GM23248 (cell line): ENCODE measurements around the gene NACC2. TPM values are rescaled to one million over a fixed set of nuclear protein-coding genes. Genes with fewer than 3 reads are reported as not detected.
A peak's percentile ranks its signal among the peaks of the same experiment; 100 is the strongest.

ENCODE experiments used
- DNase-seq: peaks from one replicate; pipeline ENCODE4 v3.0.0-alpha.2; 2015
- H2AFZ ChIP-seq: fragments of 200-600 bp; sonication (generic); 2 replicates; pipeline ENCODE4 v1.6.1; 2016; ENCODE audit warnings: antibody characterized with exemption
- H3F3A ChIP-seq: fragments of 200-600 bp; sonication (generic); 2 replicates; pipeline ENCODE4 v1.6.1; 2016; ENCODE audit warnings: mild to moderate bottlenecking, antibody characterized with exemption, mixed run types; ENCODE audit not compliant: insufficient read depth
- H3K27ac ChIP-seq: fragments of 200-600 bp; sonication (generic); 2 replicates; pipeline ENCODE4 v1.5.1; 2016; ENCODE audit warnings: mild to moderate bottlenecking
- H3K27me3 ChIP-seq: fragments of 200-600 bp; sonication (generic); replicated peaks from 2 replicates; pipeline ENCODE4 v1.6.1; 2016; ENCODE audit warnings: mild to moderate bottlenecking; ENCODE audit not compliant: insufficient read depth
- H3K36me3 ChIP-seq: fragments of 200-600 bp; sonication (generic); 2 replicates; pipeline ENCODE4 v1.6.1; 2016; ENCODE audit warnings: low read depth, mild to moderate bottlenecking
- H3K4me1 ChIP-seq: fragments of 200-600 bp; sonication (generic); 2 replicates; pipeline ENCODE4 v1.6.1; 2016; ENCODE audit warnings: mild to moderate bottlenecking; ENCODE audit not compliant: insufficient read depth
- H3K4me2 ChIP-seq: fragments of 200-600 bp; sonication (generic); one replicate; pipeline ENCODE4 v1.6.1; 2016; ENCODE audit warnings: mild to moderate bottlenecking; ENCODE audit not compliant: unreplicated experiment
- H3K4me3 ChIP-seq: fragments of 200-600 bp; sonication (generic); 2 replicates; pipeline ENCODE4 v1.5.1; 2016; ENCODE audit warnings: mild to moderate bottlenecking
- H3K79me2 ChIP-seq: fragments of 200-600 bp; sonication (generic); 2 replicates; pipeline ENCODE4 v1.6.1; 2016; ENCODE audit warnings: mild to moderate bottlenecking; ENCODE audit not compliant: insufficient read depth
- H3K9ac ChIP-seq: fragments of 200-600 bp; sonication (generic); 2 replicates; pipeline ENCODE4 v1.6.1; 2016; ENCODE audit warnings: mild to moderate bottlenecking
- H3K9me2 ChIP-seq: fragments of 200-600 bp; sonication (generic); 2 replicates; pipeline ENCODE4 v1.6.1; 2016; ENCODE audit warnings: mixed run types, mild to moderate bottlenecking, moderate library complexity; ENCODE audit not compliant: insufficient read depth
- H3K9me3 ChIP-seq: fragments of 200-600 bp; sonication (generic); one replicate; pipeline ENCODE4 v1.6.1; 2017; ENCODE audit warnings: low read depth
- H4K20me1 ChIP-seq: fragments of 200-600 bp; sonication (generic); 2 replicates; pipeline ENCODE4 v1.6.0; 2016; ENCODE audit not compliant: insufficient read depth
- EZH2 ChIP-seq: fragments of 200-600 bp; sonication (generic); IDR thresholded peaks from 2 replicates; pipeline ENCODE4 v1.6.1; 2018; ENCODE audit warnings: antibody characterized with exemption, mild to moderate bottlenecking; ENCODE audit not compliant: insufficient read depth, poor library complexity, severe bottlenecking
- EZH2phosphoT487 ChIP-seq: fragments of 200-600 bp; sonication (generic); IDR thresholded peaks from 2 replicates; pipeline ENCODE4 v1.6.1; 2018; ENCODE audit warnings: antibody characterized with exemption, moderate library complexity, mild to moderate bottlenecking, low read depth; ENCODE audit not compliant: insufficient read depth
- WGBS, 2 experiments: methylation state at CpG; one replicate each; pipeline ENCODE4 v1.1.6; 2015 to 2017; ENCODE audit warnings: low lambda C conversion rate in 2 of 2, low coverage in 1 of 2; ENCODE audit errors: missing lambda C conversion rate in 2 of 2; 5-methylcytosine and 5-hydroxymethylcytosine counted together
- in situ Hi-C: fragments of 300-500 bp; cut with MboI; formaldehyde crosslinking; loops from 2 replicates; pipeline ENCODE4 v1.15.0; 2020
- polyA plus RNA-seq: library from polyadenylated mRNA; unstranded; fragments of >200 nt; fragmentation: Nextera tagmentation; extraction: Ambion mirVana; gene quantifications from 2 replicates; pipeline ENCODE4 v1.2.1, GENCODE V29; 2016
- total RNA-seq: library from RNA; depleted of rRNA; stranded (reverse); fragments of >200 nt; shearing (Covaris generic); gene quantifications from 2 replicates; pipeline ENCODE4 v1.2.3, GENCODE V29; 2014

Gene NACC2
- total and polyA plus RNA-seq, 2 experiments from 2014 or later, result 5.3 to 30.7 TPM

GRCh38 chr9:136117291-136117915, 22.3 kb upstream of the NACC2 start:
- H3K27ac ChIP-seq, result peak overlapping the region; percentile 71
- 44 to 49% methylated on average over 22 to 23 of the region's 23 CpGs for WGBS, 2 experiments
- in situ Hi-C loops, result no loop called here

GRCh38 chr9:136116360-136117098, 21.4 kb upstream of the NACC2 start:
- Histone ChIP-seq H3K36me3 (no peaks in the 10 kb centered on the region), H3K9me2 (no peaks in the 10 kb centered on the region), H3K4me3 (no peak overlapping the region), H3K27me3 (no peaks in the 10 kb centered on the region), H3F3A (0 out of 2 replicates have a peak, but pooled peaks cover 6% of the 10 kb centered on the region), H3K79me2 (peaks cover 17% of the 10 kb centered on the region), H3K9ac (no peak overlapping the region), H3K9me3 (no peaks in the 10 kb centered on the region), H3K27ac (no peak overlapping the region), H3K4me2 (no peak overlapping the region), H2AFZ (no peak overlapping the region), H4K20me1 (no peaks in the 10 kb centered on the region), H3K4me1 (peaks cover 5% of the 10 kb centered on the region; the same call in 1 of the 2 replicates)
- 96 to 98% methylated on average over 65 to 69 of the region's 69 CpGs for WGBS, 2 experiments
- TF ChIP-seq EZH2phosphoT487 (no peak), EZH2 (no peak)
- in situ Hi-C loops, result no loop called here
- no peak for DNase-seq

More at GRCh38 chr9:136117291-136117915, 22.3 kb upstream of the NACC2 start:
- H3K9ac ChIP-seq, result peak overlapping the region; percentile 84
- TF ChIP-seq EZH2phosphoT487 (no peak), EZH2 (no peak)
- no peaks in the 10 kb centered on the region for H3K36me3 ChIP-seq
- H3K9me3 ChIP-seq, result no peaks in the 10 kb centered on the region
- no peaks in the 10 kb centered on the region for H4K20me1 ChIP-seq
- peak overlapping the region; percentile 76 for H3K4me3 ChIP-seq
- H3F3A ChIP-seq, result 0 out of 2 replicates have a peak, but pooled peaks cover 6% of the 10 kb centered on the region
- H3K4me1 ChIP-seq, result peaks cover 5% of the 10 kb centered on the region; the same call in 1 of the 2 replicates
- no peak for DNase-seq
- H2AFZ ChIP-seq, result peak overlapping the region; percentile 16; the same call in 1 of the 2 replicates
- H3K4me2 ChIP-seq, result peak overlapping the region; percentile 84
- no peaks in the 10 kb centered on the region for H3K27me3 ChIP-seq
- no peaks in the 10 kb centered on the region for H3K9me2 ChIP-seq
- peaks cover 17% of the 10 kb centered on the region for H3K79me2 ChIP-seq

- TF ChIP-seq EZH2phosphoT487, result no peak
- Histone ChIP-seq H3K27ac (no peak overlapping the region), H3K4me3 (no peak overlapping the region), H3K9me2 (no peaks in the 10 kb centered on the region), H3K4me1 (peaks cover 5% of the 10 kb centered on the region; the same call in 1 of the 2 replicates), H3K4me2 (no peak overlapping the region), H3K27me3 (no peaks in the 10 kb centered on the region), H3K9me3 (no peaks in the 10 kb centered on the region), H3K36me3 (no peaks in the 10 kb centered on the region), H3F3A (0 out of 2 replicates have a peak, but pooled peaks cover 6% of the 10 kb centered on the region), H4K20me1 (no peaks in the 10 kb centered on the region), H3K79me2 (peaks cover 17% of the 10 kb centered on the region), H2AFZ (no peak overlapping the region), H3K9ac (no peak overlapping the region)
- in situ Hi-C loops, result no loop called here
- WGBS, 2 experiments, result 86 to 91% methylated on average over 18 to 22 of the region's 22 CpGs
- DNase-seq, result no peak
Observed at GRCh38 chr9:136115641-136116359, 20.7 kb upstream of the NACC2 start.

GRCh38 chr9:136115206-136115605, 20.1 kb upstream of the NACC2 start:
- 91 to 95% methylated on average over 12 to 13 of the region's 13 CpGs for WGBS, 2 experiments
- H4K20me1 ChIP-seq, result no peaks in the 10 kb centered on the region
- H3F3A ChIP-seq, result 0 out of 2 replicates have a peak, but pooled peaks cover 6% of the 10 kb centered on the region
- H3K27ac ChIP-seq, result no peak overlapping the region
- H3K4me3 ChIP-seq, result no peak overlapping the region
- DNase-seq, result no peak
- TF ChIP-seq EZH2phosphoT487 (no peak), EZH2 (no peak)
- no peak overlapping the region for H3K9ac ChIP-seq
- H3K36me3 ChIP-seq, result no peaks in the 10 kb centered on the region
- peaks cover 6% of the 10 kb centered on the region for H3K4me1 ChIP-seq
- H3K4me2 ChIP-seq, result no peak overlapping the region
- H3K9me3 ChIP-seq, result no peaks in the 10 kb centered on the region
- H3K27me3 ChIP-seq, result no peaks in the 10 kb centered on the region
- H3K79me2 ChIP-seq, result peaks cover 17% of the 10 kb centered on the region
- H3K9me2 ChIP-seq, result no peaks in the 10 kb centered on the region
- H2AFZ ChIP-seq, result no peak overlapping the region
- in situ Hi-C loops, result no loop called here
